AG09309 (cell line): ENCODE results near the gene KATNAL1.
A peak's percentile ranks its signal among the peaks of the same experiment; 100 is the strongest.

ENCODE experiments used
- DNase-seq: peaks from one replicate; pipeline ENCODE4 v3.0.0-alpha.2; 2010; ENCODE audit warnings: low read depth
- H3K4me3 ChIP-seq: 2 replicates; pipeline ENCODE4 v1.5.1; 2011; ENCODE audit warnings: mild to moderate bottlenecking, low read depth, low read length, moderate library complexity; ENCODE audit not compliant: control insufficient read depth
- CTCF ChIP-seq: IDR thresholded peaks from 2 replicates; pipeline ENCODE4 v1.5.1; 2011; ENCODE audit warnings: mild to moderate bottlenecking, low read depth, low read length, inconsistent platforms; ENCODE audit not compliant: insufficient read depth, control insufficient read depth; ENCODE audit errors: missing control alignments

Gene KATNAL1

GRCh38 chr13:30339738-30340330, 32.5 kb upstream of the KATNAL1 start:
- no peak for DNase-seq
- H3K4me3 ChIP-seq: no peak overlapping the region
- TF ChIP-seq CTCF: no peak

GRCh38 chr13:30338952-30339351, 31.6 kb upstream of the KATNAL1 start:
- no peak overlapping the region for H3K4me3 ChIP-seq
- DNase-seq: no peak
- no peak for TF ChIP-seq CTCF

- H3K4me3 ChIP-seq: no peak overlapping the region
- no peak for DNase-seq
- no peak for TF ChIP-seq CTCF
These were observed 31.0 kb upstream of the KATNAL1 start for GRCh38 chr13:30338331-30338851.

- DNase-seq: no peak
- H3K4me3 ChIP-seq: no peak overlapping the region
- TF ChIP-seq CTCF: no peak
These were observed 29.8 kb upstream of the KATNAL1 start for GRCh38 chr13:30337061-30337610.

GRCh38 chr13:30334663-30335386, 27.5 kb upstream of the KATNAL1 start:
- H3K4me3 ChIP-seq: no peak overlapping the region
- DNase-seq: no peak
- peak; percentile 44 for TF ChIP-seq CTCF

- no peak overlapping the region for H3K4me3 ChIP-seq
- no peak for TF ChIP-seq CTCF
These were observed 26.3 kb upstream of the KATNAL1 start for GRCh38 chr13:30333616-30334015.

More at GRCh38 chr13:30333616-30334015, 26.3 kb upstream of the KATNAL1 start:
- DNase-seq: no peak
